OCI-LY1 (cell line): ENCODE results near the gene YTHDF2.

ENCODE experiments used
- H2AFZ ChIP-seq: fragments of 200-600 bp; sonication (generic), shearing (Covaris generic); 2 replicates; pipeline ENCODE4 v1.6.0; 2014; ENCODE audit warnings: antibody characterized with exemption, mild to moderate bottlenecking, low read length
- H3F3A ChIP-seq: fragments of 200-600 bp; sonication (generic), shearing (Covaris generic); 2 replicates; pipeline ENCODE4 v1.6.0; 2014; ENCODE audit warnings: mild to moderate bottlenecking, antibody characterized with exemption, low read length, moderate library complexity; ENCODE audit not compliant: insufficient read depth
- H3K27ac ChIP-seq: fragments of 200-600 bp; sonication (generic); 2 replicates; pipeline ENCODE4 v1.5.1; 2014; ENCODE audit warnings: low read length, mixed run types, mild to moderate bottlenecking, low read depth; ENCODE audit not compliant: poor library complexity, severe bottlenecking
- H3K27me3 ChIP-seq: fragments of 200-600 bp; sonication (generic); 2 replicates; pipeline ENCODE4 v1.6.0; 2014; ENCODE audit warnings: antibody characterized with exemption, mild to moderate bottlenecking, low read length, moderate library complexity; ENCODE audit not compliant: insufficient read depth
- H3K36me3 ChIP-seq: fragments of 200-600 bp; sonication (generic); 2 replicates; pipeline ENCODE4 v1.6.1; 2014; ENCODE audit warnings: mild to moderate bottlenecking, antibody characterized with exemption, low read length, moderate library complexity, mixed read lengths; ENCODE audit not compliant: insufficient read depth
- H3K4me1 ChIP-seq: fragments of 200-600 bp; sonication (generic); 2 replicates; pipeline ENCODE4 v1.5.1; 2014; ENCODE audit warnings: mild to moderate bottlenecking, low read length, moderate library complexity; ENCODE audit not compliant: insufficient read depth, severe bottlenecking
- H3K4me2 ChIP-seq: fragments of 200-600 bp; sonication (generic), shearing (Covaris generic); 2 replicates; pipeline ENCODE4 v1.6.1; 2014; ENCODE audit warnings: low read length
- H3K4me3 ChIP-seq: fragments of 200-600 bp; sonication (generic); 2 replicates; pipeline ENCODE4 v1.5.1; 2014; ENCODE audit warnings: low read length, low read depth, mild to moderate bottlenecking, mixed read lengths; ENCODE audit not compliant: poor library complexity, severe bottlenecking
- H3K79me2 ChIP-seq: fragments of 200-600 bp; shearing (Covaris generic); 2 replicates; pipeline ENCODE4 v1.6.1; 2016; ENCODE audit warnings: mixed run types, low read length, mixed read lengths; ENCODE audit not compliant: insufficient read depth
- H3K9ac ChIP-seq: fragments of 200-600 bp; sonication (generic), shearing (Covaris generic); 2 replicates; pipeline ENCODE4 v1.6.1; 2014; ENCODE audit warnings: mild to moderate bottlenecking, low read length, mixed read lengths
- H3K9me2 ChIP-seq: fragments of 200-600 bp; sonication (generic), shearing (Covaris generic); 2 replicates; pipeline ENCODE4 v1.6.1; 2014; ENCODE audit warnings: low read depth, mild to moderate bottlenecking, low read length, mixed read lengths
- H3K9me3 ChIP-seq: fragments of 200-600 bp; shearing (Covaris generic); 2 replicates; pipeline ENCODE4 v1.6.1; 2014; ENCODE audit warnings: low read length, mixed read lengths
- H4K20me1 ChIP-seq: fragments of 200-600 bp; sonication (generic), shearing (Covaris generic); 2 replicates; pipeline ENCODE4 v1.6.0; 2016; ENCODE audit warnings: mild to moderate bottlenecking, low read length; ENCODE audit not compliant: insufficient read depth
- CTCF ChIP-seq: fragments of 200-600 bp; sonication (generic), shearing (Covaris generic); IDR thresholded peaks from 2 replicates; pipeline ENCODE4 v1.5.1; 2017; ENCODE audit warnings: mild to moderate bottlenecking, antibody characterized with exemption, low read length, moderate library complexity, mixed read lengths
- EZH2 ChIP-seq: fragments of 200-600 bp; sonication (generic), shearing (Covaris generic); IDR thresholded peaks from 2 replicates; pipeline ENCODE4 v1.8.0; 2017; ENCODE audit warnings: borderline replicate concordance, mixed run types, mild to moderate bottlenecking, antibody characterized with exemption, low read length, moderate library complexity, mixed read lengths

The YTHDF2 gene

GRCh38 chr1:28811369-28811765 is 74.6 kb downstream of the YTHDF2 start:
- Histone ChIP-seq H3K9me2 (no peaks in the 10 kb centered on the region), H3K4me2 (no peak overlapping the region), H3K9me3 (no peaks in the 10 kb centered on the region), H3K27me3 (no peaks in the 10 kb centered on the region), H3F3A (no peaks in the 10 kb centered on the region), H3K4me3 (no peak overlapping the region), H3K27ac (no peak overlapping the region), H3K4me1 (no peaks in the 10 kb centered on the region), H3K9ac (no peak overlapping the region), H3K79me2 (no peaks in the 10 kb centered on the region), H4K20me1 (no peaks in the 10 kb centered on the region), H3K36me3 (no peaks in the 10 kb centered on the region), H2AFZ (no peak overlapping the region)
- TF ChIP-seq EZH2 = no peak
- TF ChIP-seq CTCF = no peak

- Histone ChIP-seq H3K9me3 (no peaks in the 10 kb centered on the region), H4K20me1 (no peaks in the 10 kb centered on the region), H3K9ac (no peak within 1 kb of the TSS), H3K27ac (no peak within 1 kb of the TSS), H3K27me3 (no peaks in the 10 kb centered on the region), H3K4me1 (no peaks in the 10 kb centered on the region), H3K36me3 (no peaks in the 10 kb centered on the region), H3K79me2 (no peaks in the 10 kb centered on the region), H3F3A (no peaks in the 10 kb centered on the region), H3K9me2 (no peaks in the 10 kb centered on the region), H3K4me3 (no peak within 1 kb of the TSS), H2AFZ (no peak within 1 kb of the TSS), H3K4me2 (no peak within 1 kb of the TSS)
- TF ChIP-seq EZH2 = no peak
- no peak for TF ChIP-seq CTCF
Observed at GRCh38 chr1:28811766-28812668, 75.3 kb downstream of the YTHDF2 start, which contains the start of gene OPRD1. Gene OPRD1, plus strand, starts transcription at chr1:28812170. Its CDS starts 214 bp downstream, at chr1:28812384.

GRCh38 chr1:28812669-28813468 is 76.1 kb downstream of the YTHDF2 start:
- Histone ChIP-seq H3K4me3 (no peak overlapping the region), H3K9ac (no peak overlapping the region), H3K27me3 (no peaks in the 10 kb centered on the region), H3F3A (no peaks in the 10 kb centered on the region), H3K79me2 (no peaks in the 10 kb centered on the region), H4K20me1 (no peaks in the 10 kb centered on the region), H3K36me3 (no peaks in the 10 kb centered on the region), H3K4me2 (no peak overlapping the region), H2AFZ (no peak overlapping the region), H3K4me1 (no peaks in the 10 kb centered on the region), H3K9me2 (no peaks in the 10 kb centered on the region), H3K27ac (no peak overlapping the region), H3K9me3 (no peaks in the 10 kb centered on the region)
- no peak for TF ChIP-seq CTCF
- no peak for TF ChIP-seq EZH2
